Nephron (organoid): ENCODE measurements around the gene DDX10.

Source experiments
- H3K27ac Mint-ChIP-seq, 3 experiments: 2 replicates each; pipeline ENCODE4 v1.8.0; 2020; ENCODE audit warnings: mixed read lengths in 3 of 3, mild to moderate bottlenecking in 2 of 3, moderate library complexity in 1 of 3
- H3K27me3 Mint-ChIP-seq: 2 replicates; pipeline ENCODE4 v1.8.0; 2021; ENCODE audit warnings: low read depth, mild to moderate bottlenecking, moderate library complexity, mixed read lengths
- H3K36me3 Mint-ChIP-seq: 2 replicates; pipeline ENCODE4 v1.8.0; 2020; ENCODE audit warnings: low read depth, mixed read lengths
- H3K4me1 Mint-ChIP-seq: 2 replicates; pipeline ENCODE4 v1.8.0; 2020; ENCODE audit warnings: mixed read lengths
- H3K4me3 Mint-ChIP-seq, 3 experiments: 2 replicates each; pipeline ENCODE4 v1.8.0; 2020; ENCODE audit warnings: mild to moderate bottlenecking in 3 of 3, mixed read lengths in 3 of 3, moderate library complexity in 2 of 3
- H3K9me3 Mint-ChIP-seq: 2 replicates; pipeline ENCODE4 v1.8.0; 2020; ENCODE audit warnings: mixed read lengths
- TF ChIP-seq, protein P1 (sequence below), 3 experiments: fragments of 200-600 bp; sonication (generic); IDR thresholded peaks; one replicate each; pipeline ENCODE4 v1.5.0; 2021; ENCODE audit warnings: antibody characterized with exemption in 3 of 3; ENCODE audit not compliant: unreplicated experiment in 3 of 3

DDX10 gene

DNA sequence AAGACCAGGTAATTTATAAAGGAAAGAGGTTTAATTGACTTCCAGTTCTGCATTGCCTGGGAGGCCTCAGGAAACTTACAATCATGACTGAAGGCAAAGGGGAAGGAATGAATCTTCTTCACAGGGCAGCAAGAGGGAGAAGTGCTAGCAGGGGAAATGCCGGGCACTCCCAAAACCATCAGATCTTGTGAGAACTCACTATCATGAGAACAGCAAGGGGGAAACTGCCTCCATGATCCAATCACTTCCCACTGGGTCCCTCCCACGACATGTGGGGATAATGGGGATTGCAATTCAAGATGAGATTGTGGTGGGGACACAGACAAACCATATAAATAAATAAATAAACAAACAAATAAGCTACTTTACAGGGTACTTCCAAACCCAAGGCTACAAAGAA lies 42.5 kb upstream of the DDX10 start:
- H3K9me3 Mint-ChIP-seq: peaks cover 5% of the 10 kb centered on the region
- H3K36me3 Mint-ChIP-seq: no peaks in the 10 kb centered on the region
- no peaks in the 10 kb centered on the region for H3K4me1 Mint-ChIP-seq
- H3K27ac Mint-ChIP-seq: no peak overlapping the region
- H3K27me3 Mint-ChIP-seq: no peaks in the 10 kb centered on the region
- no peak overlapping the region for H3K4me3 Mint-ChIP-seq
- TF ChIP-seq, protein P1, sequence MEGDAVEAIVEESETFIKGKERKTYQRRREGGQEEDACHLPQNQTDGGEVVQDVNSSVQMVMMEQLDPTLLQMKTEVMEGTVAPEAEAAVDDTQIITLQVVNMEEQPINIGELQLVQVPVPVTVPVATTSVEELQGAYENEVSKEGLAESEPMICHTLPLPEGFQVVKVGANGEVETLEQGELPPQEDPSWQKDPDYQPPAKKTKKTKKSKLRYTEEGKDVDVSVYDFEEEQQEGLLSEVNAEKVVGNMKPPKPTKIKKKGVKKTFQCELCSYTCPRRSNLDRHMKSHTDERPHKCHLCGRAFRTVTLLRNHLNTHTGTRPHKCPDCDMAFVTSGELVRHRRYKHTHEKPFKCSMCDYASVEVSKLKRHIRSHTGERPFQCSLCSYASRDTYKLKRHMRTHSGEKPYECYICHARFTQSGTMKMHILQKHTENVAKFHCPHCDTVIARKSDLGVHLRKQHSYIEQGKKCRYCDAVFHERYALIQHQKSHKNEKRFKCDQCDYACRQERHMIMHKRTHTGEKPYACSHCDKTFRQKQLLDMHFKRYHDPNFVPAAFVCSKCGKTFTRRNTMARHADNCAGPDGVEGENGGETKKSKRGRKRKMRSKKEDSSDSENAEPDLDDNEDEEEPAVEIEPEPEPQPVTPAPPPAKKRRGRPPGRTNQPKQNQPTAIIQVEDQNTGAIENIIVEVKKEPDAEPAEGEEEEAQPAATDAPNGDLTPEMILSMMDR (IDR thresholded peaks at IDR 0.05; ENCODE audit: unreplicated experiment in 3 of 3): no peak

DNA sequence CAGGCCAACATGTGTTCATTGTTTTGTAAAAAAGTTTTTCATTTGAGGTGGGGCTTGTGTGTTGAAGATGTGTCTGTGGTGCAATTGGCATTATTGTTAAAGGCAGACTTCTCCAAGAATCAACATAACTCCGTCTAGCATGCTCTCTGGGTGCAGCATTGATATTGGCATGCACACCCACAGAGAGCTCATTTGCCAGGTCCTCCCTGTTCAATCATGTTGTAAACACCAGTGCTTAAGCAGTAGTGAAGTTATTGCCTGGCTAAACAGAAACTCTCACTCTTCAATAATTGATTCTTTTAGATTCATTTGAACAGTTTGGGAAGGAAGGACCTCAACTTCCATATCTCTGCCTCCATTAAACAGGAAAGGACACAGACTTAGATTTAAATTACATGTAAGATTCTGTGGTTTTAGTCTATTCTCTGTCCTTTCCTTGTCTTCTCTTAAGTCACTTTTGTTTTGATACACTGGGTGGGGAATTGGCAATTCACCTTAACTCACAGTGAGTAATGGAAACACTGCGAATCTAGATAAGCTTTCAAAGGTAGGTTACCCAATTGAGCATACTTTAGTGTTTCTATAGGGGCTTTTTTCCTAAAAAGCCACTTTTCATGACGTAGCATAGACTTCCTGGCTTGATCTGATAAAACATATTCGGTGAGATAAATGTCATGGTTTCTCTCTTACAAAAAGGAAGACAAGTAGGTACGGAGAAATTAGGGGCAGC lies 40.5 kb upstream of the DDX10 start:
- H3K27me3 Mint-ChIP-seq: no peaks in the 10 kb centered on the region
- peaks cover 11% of the 10 kb centered on the region for H3K9me3 Mint-ChIP-seq
- no peak overlapping the region for H3K27ac Mint-ChIP-seq
- TF ChIP-seq, protein P1 (IDR thresholded peaks at IDR 0.05; ENCODE audit: unreplicated experiment in 3 of 3): no peak
- no peaks in the 10 kb centered on the region for H3K4me1 Mint-ChIP-seq
- no peaks in the 10 kb centered on the region for H3K36me3 Mint-ChIP-seq
- H3K4me3 Mint-ChIP-seq: no peak overlapping the region

DNA sequence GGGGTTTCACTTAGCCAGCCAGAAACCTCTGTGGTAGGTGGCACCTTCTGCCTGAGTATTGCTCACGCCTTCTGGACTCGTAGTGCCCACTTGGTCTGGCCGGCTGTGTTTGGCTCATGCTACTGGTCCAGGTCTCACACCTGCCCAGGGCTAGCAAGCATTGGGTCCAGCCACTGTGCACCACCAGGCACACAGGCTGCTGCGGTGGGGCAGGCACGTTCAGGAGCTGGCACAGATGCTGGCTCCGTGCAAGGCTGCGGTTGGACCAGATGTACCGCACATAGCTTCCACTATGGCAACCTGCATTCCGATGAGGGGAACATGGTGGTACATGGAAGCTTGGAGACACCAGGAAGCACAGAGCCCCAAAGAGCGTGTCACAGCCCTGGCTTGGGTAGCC lies 36.5 kb upstream of the DDX10 start:
- peaks cover 13% of the 10 kb centered on the region for H3K9me3 Mint-ChIP-seq
- H3K36me3 Mint-ChIP-seq: no peaks in the 10 kb centered on the region
- TF ChIP-seq, protein P1 (IDR thresholded peaks at IDR 0.05; ENCODE audit: unreplicated experiment in 3 of 3): no peak
- no peaks in the 10 kb centered on the region for H3K4me1 Mint-ChIP-seq
- H3K27ac Mint-ChIP-seq: no peak overlapping the region
- H3K4me3 Mint-ChIP-seq: no peak overlapping the region
- H3K27me3 Mint-ChIP-seq: no peaks in the 10 kb centered on the region

DNA sequence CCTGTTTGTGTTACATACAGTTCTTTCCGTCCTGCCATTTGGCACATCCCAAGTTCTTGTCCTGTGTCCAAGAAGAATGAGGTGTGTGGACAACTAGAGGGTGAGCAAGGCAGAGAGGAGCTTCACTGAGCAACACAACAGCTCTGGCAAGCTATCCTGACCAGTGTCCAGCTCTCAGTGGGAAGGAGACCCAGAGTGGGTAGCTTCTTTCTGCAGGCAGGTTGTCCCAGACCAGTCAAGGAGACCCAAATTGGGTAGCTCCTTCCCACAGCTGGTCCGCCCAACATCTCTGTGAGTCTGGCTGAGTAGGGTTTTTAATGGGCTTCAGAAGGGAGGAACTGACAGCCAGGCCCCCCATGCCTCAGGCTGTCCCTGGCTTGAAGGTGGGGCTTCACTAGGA lies 36.1 kb upstream of the DDX10 start:
- Mint-ChIP-seq H3K4me3 (no peak overlapping the region), H3K9me3 (peaks cover 13% of the 10 kb centered on the region), H3K27me3 (no peaks in the 10 kb centered on the region), H3K27ac (no peak overlapping the region), H3K36me3 (no peaks in the 10 kb centered on the region), H3K4me1 (no peaks in the 10 kb centered on the region)
- TF ChIP-seq, protein P1 (IDR thresholded peaks at IDR 0.05; ENCODE audit: unreplicated experiment in 3 of 3): no peak

DNA sequence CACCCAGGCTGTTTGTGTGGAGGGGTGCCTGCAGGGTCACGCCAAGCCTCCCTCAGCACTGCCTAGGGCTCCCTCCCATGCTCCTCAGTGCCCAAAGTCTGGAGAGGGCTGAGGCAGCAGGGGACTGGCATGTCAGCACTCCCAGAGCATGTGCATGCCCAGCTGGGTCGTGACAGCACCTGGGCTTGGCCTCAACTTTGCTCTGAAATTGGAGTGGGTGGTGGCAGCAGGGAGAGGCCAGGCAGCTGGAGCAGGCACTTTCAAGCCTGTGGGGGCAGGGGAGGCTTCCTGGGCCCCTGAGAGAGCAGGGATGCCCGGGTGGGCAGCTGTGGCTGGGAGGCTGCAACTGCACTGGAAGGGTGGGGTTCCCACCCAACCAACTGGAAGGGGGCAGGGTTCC lies 35.6 kb upstream of the DDX10 start:
- no peaks in the 10 kb centered on the region for H3K4me1 Mint-ChIP-seq
- H3K9me3 Mint-ChIP-seq: peaks cover 13% of the 10 kb centered on the region
- TF ChIP-seq, protein P1 (IDR thresholded peaks at IDR 0.05; ENCODE audit: unreplicated experiment in 3 of 3): no peak
- H3K36me3 Mint-ChIP-seq: no peaks in the 10 kb centered on the region
- no peaks in the 10 kb centered on the region for H3K27me3 Mint-ChIP-seq
- H3K4me3 Mint-ChIP-seq: no peak overlapping the region
- H3K27ac Mint-ChIP-seq: no peak overlapping the region

DNA sequence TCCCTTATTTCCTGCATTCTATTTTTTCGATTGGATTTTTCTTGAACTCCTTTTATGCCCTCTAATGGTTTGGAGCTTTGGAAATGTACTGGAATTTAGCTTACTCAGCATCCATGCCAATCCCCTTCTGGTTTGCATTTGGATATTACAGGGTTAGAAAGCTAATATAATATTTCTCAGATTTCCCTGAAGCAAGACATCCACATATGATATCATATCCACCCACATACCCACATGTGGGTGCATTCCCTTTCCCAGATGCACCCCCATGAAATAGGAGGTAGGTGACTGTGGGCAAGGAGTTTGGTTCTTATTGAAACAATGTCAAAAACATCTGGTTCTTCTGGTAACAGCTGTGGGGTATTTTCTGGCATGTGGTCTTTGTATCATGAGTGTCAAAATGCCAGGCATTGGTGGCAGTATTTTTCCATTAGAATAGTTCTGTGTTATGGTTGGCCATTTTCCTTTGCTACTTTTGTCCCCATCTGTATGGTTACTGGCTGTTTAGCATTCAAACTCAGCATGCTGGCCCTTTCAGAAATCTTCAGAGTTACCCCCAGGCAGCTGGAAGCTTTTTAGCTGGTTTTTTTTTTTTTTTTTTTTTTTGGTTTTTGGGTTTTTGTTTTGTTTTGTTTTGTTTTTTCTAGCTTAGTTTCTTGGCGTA lies 32.7 kb upstream of the DDX10 start:
- H3K27ac Mint-ChIP-seq: no peak overlapping the region
- no peaks in the 10 kb centered on the region for H3K36me3 Mint-ChIP-seq
- H3K27me3 Mint-ChIP-seq: no peaks in the 10 kb centered on the region
- H3K4me3 Mint-ChIP-seq: no peak overlapping the region
- TF ChIP-seq, protein P1 (IDR thresholded peaks at IDR 0.05; ENCODE audit: unreplicated experiment in 3 of 3): no peak
- no peaks in the 10 kb centered on the region for H3K4me1 Mint-ChIP-seq
- H3K9me3 Mint-ChIP-seq: peaks cover 10% of the 10 kb centered on the region
